Mucosa of rectum (tissue), 2 donors: ENCODE data around the gene SPAG8.

Source experiments
- H3K27ac ChIP-seq, 2 donors: one replicate each; pipeline ENCODE4 v1.7.0; 2013; ENCODE audit warnings: inconsistent platforms in 2 of 2, low read depth in 2 of 2, low read length in 2 of 2
- H3K27me3 ChIP-seq, 2 donors: one replicate each; pipeline ENCODE4 v1.7.0; 2013; ENCODE audit warnings: low read length in 2 of 2; ENCODE audit not compliant: control insufficient read depth in 2 of 2, insufficient read depth in 2 of 2
- H3K36me3 ChIP-seq, 2 donors: one replicate each; pipeline ENCODE4 v1.7.0; 2013; ENCODE audit warnings: low read length in 2 of 2; ENCODE audit not compliant: control insufficient read depth in 2 of 2, insufficient read depth in 2 of 2
- H3K4me1 ChIP-seq, 2 donors: one replicate each; pipeline ENCODE4 v1.7.0; 2013; ENCODE audit warnings: low read length in 2 of 2, mild to moderate bottlenecking in 1 of 2; ENCODE audit not compliant: control insufficient read depth in 2 of 2, insufficient read depth in 2 of 2
- H3K4me3 ChIP-seq, 2 donors: one replicate each; pipeline ENCODE4 v1.7.0; 2013; ENCODE audit warnings: low read length in 2 of 2
- H3K9ac ChIP-seq, 2 donors: one replicate each; pipeline ENCODE4 v1.7.0; 2013; ENCODE audit warnings: low read length in 2 of 2, low read depth in 1 of 2, mild to moderate bottlenecking in 1 of 2
- H3K9me3 ChIP-seq, 2 donors: one replicate each; pipeline ENCODE4 v1.7.0; 2013; ENCODE audit warnings: low read length in 2 of 2; ENCODE audit not compliant: control insufficient read depth in 2 of 2
- donor health status: healthy.
- donor health status: Normal muscosa, but diverticular disease.

SPAG8 gene

GRCh38 chr9:35810122-35810521 is 1.9 kb downstream of the SPAG8 start:
- no peaks in the 10 kb centered on the region for H3K9me3 ChIP-seq
- no peak overlapping the region for H3K4me3 ChIP-seq
- H3K36me3 ChIP-seq = peaks cover 23 to 41% of the 10 kb centered on the region in 2 donors
- no peak overlapping the region for H3K27ac ChIP-seq
- H3K9ac ChIP-seq = no peak overlapping the region
- H3K27me3 ChIP-seq = no peaks in the 10 kb centered on the region
- peaks cover 19 to 26% of the 10 kb centered on the region in 2 donors for H3K4me1 ChIP-seq

- H3K9me3 ChIP-seq = no peaks in the 10 kb centered on the region
- no peak overlapping the region for H3K27ac ChIP-seq
- H3K36me3 ChIP-seq = peaks cover 23 to 43% of the 10 kb centered on the region in 2 donors
- peaks cover 12 to 15% of the 10 kb centered on the region in 2 donors for H3K4me1 ChIP-seq
- no peaks in the 10 kb centered on the region for H3K27me3 ChIP-seq
- no peak overlapping the region for H3K9ac ChIP-seq
- no peak overlapping the region for H3K4me3 ChIP-seq
Measured at GRCh38 chr9:35808433-35808832, 3.6 kb downstream of the SPAG8 start.

GRCh38 chr9:35806101-35806500 is 6.0 kb downstream of the SPAG8 start:
- Histone ChIP-seq H3K9ac (no peak overlapping the region), H3K4me3 (no peak overlapping the region), H3K9me3 (no peaks in the 10 kb centered on the region), H3K27ac (no peak overlapping the region), H3K4me1 (no peaks in the 10 kb centered on the region), H3K27me3 (no peaks in the 10 kb centered on the region), H3K36me3 (peaks cover 37 to 61% of the 10 kb centered on the region in 2 donors)

GRCh38 chr9:35801328-35802128 is 10.5 kb downstream of the SPAG8 start:
- no peak overlapping the region for H3K4me3 ChIP-seq
- H3K4me1 ChIP-seq = no peaks in the 10 kb centered on the region
- no peaks in the 10 kb centered on the region for H3K9me3 ChIP-seq
- H3K27me3 ChIP-seq = no peaks in the 10 kb centered on the region
- peaks cover 35 to 42% of the 10 kb centered on the region in 2 donors for H3K36me3 ChIP-seq
- no peak overlapping the region for H3K9ac ChIP-seq
- no peak overlapping the region for H3K27ac ChIP-seq

- Histone ChIP-seq H3K4me1 (no peaks in the 10 kb centered on the region), H3K27ac (no peak overlapping the region), H3K27me3 (no peaks in the 10 kb centered on the region), H3K36me3 (peaks cover 26 to 32% of the 10 kb centered on the region in 2 donors), H3K9me3 (no peaks in the 10 kb centered on the region), H3K9ac (no peak overlapping the region), H3K4me3 (no peak overlapping the region)
Measured at GRCh38 chr9:35800530-35800929, 11.5 kb downstream of the SPAG8 start.

GRCh38 chr9:35798658-35799374 is 13.2 kb downstream of the SPAG8 start:
- no peaks in the 10 kb centered on the region for H3K27me3 ChIP-seq
- H3K27ac ChIP-seq = no peak overlapping the region
- H3K36me3 ChIP-seq = peaks cover 26% of the 10 kb centered on the region in 2 donors
- no peaks in the 10 kb centered on the region for H3K4me1 ChIP-seq
- no peak overlapping the region for H3K4me3 ChIP-seq
- H3K9ac ChIP-seq = no peak overlapping the region
- H3K9me3 ChIP-seq = no peaks in the 10 kb centered on the region

GRCh38 chr9:35797311-35798109 is 14.6 kb downstream of the SPAG8 start:
- Histone ChIP-seq H3K9ac (no peak overlapping the region), H3K4me3 (no peak overlapping the region), H3K9me3 (no peaks in the 10 kb centered on the region), H3K27me3 (no peaks in the 10 kb centered on the region), H3K27ac (no peak overlapping the region), H3K36me3 (peaks cover 25 to 26% of the 10 kb centered on the region in 2 donors), H3K4me1 (peaks cover 0 to 4% of the 10 kb centered on the region in 2 donors)

- Histone ChIP-seq H3K9me3 (no peaks in the 10 kb centered on the region), H3K36me3 (peaks cover 8 to 11% of the 10 kb centered on the region in 2 donors), H3K27me3 (no peaks in the 10 kb centered on the region), H3K4me3 (no peak overlapping the region), H3K27ac (no peak overlapping the region), H3K4me1 (peaks cover 1 to 6% of the 10 kb centered on the region in 2 donors), H3K9ac (no peak overlapping the region)
Measured at GRCh38 chr9:35795695-35796094, 16.4 kb downstream of the SPAG8 start.

- H3K9ac ChIP-seq = no peak overlapping the region
- no peak overlapping the region for H3K27ac ChIP-seq
- peaks cover 6 to 10% of the 10 kb centered on the region in 2 donors for H3K4me1 ChIP-seq
- H3K27me3 ChIP-seq = no peaks in the 10 kb centered on the region
- H3K36me3 ChIP-seq = peaks cover 3 to 4% of the 10 kb centered on the region in 2 donors
- no peaks in the 10 kb centered on the region for H3K9me3 ChIP-seq
- no peak overlapping the region for H3K4me3 ChIP-seq
Measured at GRCh38 chr9:35793461-35793860, 18.6 kb downstream of the SPAG8 start.

GRCh38 chr9:35792826-35793225 is 19.2 kb downstream of the SPAG8 start:
- H3K9ac ChIP-seq = no peak overlapping the region
- H3K27ac ChIP-seq = no peak overlapping the region
- H3K27me3 ChIP-seq = no peaks in the 10 kb centered on the region
- H3K36me3 ChIP-seq = peaks cover 3 to 4% of the 10 kb centered on the region in 2 donors
- no peak overlapping the region for H3K4me3 ChIP-seq
- peaks cover 6 to 10% of the 10 kb centered on the region in 2 donors for H3K4me1 ChIP-seq
- no peaks in the 10 kb centered on the region for H3K9me3 ChIP-seq
